Loucy (cell line): ENCODE measurements around the gene PHACTR1.

Source experiments
- EZH2phosphoT487 ChIP-seq: fragments of 200-600 bp; IDR thresholded peaks from 2 replicates; pipeline ENCODE4 v1.6.1; 2018; ENCODE audit warnings: antibody characterized with exemption, mild to moderate bottlenecking, moderate library complexity, borderline replicate concordance
- TF ChIP-seq, protein P1 (sequence below): fragments of 200-600 bp; sonication (generic); conservative IDR thresholded peaks from 2 replicates; pipeline ENCODE4 v1.5.1; 2014; ENCODE audit warnings: mild to moderate bottlenecking, antibody characterized with exemption, low read length

DNA sequence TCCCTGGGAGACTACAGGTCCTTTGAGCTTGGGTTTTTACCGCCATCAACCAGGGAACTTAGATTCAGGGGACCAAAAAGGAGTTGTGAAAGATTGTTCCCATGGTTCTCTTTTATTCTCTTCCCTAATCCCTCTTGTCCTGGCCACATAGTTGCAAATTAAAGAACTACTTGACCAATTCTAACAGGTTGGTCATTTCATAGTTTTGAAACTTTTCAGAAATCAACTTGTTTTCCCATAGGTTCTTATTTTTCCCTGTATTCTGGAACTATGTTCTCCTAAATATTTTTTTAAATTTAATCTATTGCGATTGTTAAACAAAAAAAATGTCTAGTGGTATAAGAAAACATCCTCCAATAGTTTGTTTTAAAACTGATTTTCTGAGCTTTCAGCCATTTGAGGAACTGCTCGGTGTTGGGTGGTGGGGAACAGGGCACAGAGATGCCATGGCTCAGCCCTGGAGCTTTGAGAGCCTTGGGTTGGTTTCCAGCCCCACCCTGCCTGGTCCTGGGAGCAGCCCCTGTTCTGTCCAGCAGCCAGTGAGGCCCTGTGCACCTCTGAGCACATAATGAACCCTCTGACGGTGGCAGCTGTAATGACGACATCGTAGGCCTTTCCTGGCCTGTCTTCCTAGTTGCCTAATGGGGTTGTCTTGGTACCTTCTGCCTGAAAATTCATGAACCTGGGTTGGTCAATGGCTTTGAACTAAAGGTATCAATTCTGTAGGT is 558.3 kb downstream of the PHACTR1 start:
- TF ChIP-seq, protein P1, sequence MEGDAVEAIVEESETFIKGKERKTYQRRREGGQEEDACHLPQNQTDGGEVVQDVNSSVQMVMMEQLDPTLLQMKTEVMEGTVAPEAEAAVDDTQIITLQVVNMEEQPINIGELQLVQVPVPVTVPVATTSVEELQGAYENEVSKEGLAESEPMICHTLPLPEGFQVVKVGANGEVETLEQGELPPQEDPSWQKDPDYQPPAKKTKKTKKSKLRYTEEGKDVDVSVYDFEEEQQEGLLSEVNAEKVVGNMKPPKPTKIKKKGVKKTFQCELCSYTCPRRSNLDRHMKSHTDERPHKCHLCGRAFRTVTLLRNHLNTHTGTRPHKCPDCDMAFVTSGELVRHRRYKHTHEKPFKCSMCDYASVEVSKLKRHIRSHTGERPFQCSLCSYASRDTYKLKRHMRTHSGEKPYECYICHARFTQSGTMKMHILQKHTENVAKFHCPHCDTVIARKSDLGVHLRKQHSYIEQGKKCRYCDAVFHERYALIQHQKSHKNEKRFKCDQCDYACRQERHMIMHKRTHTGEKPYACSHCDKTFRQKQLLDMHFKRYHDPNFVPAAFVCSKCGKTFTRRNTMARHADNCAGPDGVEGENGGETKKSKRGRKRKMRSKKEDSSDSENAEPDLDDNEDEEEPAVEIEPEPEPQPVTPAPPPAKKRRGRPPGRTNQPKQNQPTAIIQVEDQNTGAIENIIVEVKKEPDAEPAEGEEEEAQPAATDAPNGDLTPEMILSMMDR = no peak
- TF ChIP-seq EZH2phosphoT487 = no peak
